ENCODE data around the gene AURKA. TPM values are rescaled to one million over a fixed set of nuclear protein-coding genes. Genes with fewer than 3 reads are reported as not detected.

AURKA gene
- polyA plus RNA-seq: 1 to 10 TPM; 1.1 to 2.2 (median 1.8) TPM

GRCh38 chr20:56392132-56392880, at the start of gene AURKA, which contains the start of gene CSTF1:
AURKA (minus strand) TSS chr20:56392215; CDS start chr20:56388197, 4,018 bp downstream.
CSTF1 (plus strand) TSS chr20:56392645; CDS start chr20:56395553, 2,908 bp downstream.
- H3K4me1 Mint-ChIP-seq: peaks cover 0 to 23% of the 10 kb centered on the region in 2 donors
- no peaks in the 10 kb centered on the region for H3K9me3 Mint-ChIP-seq
- H3K4me3 Mint-ChIP-seq: no peak within 1 kb of the TSS
- peak within 1 kb of the TSS in 3 of 6 donors; percentile 60 to 85 (median 70) for H3K27ac Mint-ChIP-seq
- DNase-seq: peak; percentile 99 to 100 (median 100)
- peaks cover 14 to 18% (median 15%) of the 10 kb centered on the region in 3 donors for H3K36me3 Mint-ChIP-seq
- no peaks in the 10 kb centered on the region for H3K27me3 Mint-ChIP-seq (ENCODE audit: low read depth in 3 of 3)

DNA sequence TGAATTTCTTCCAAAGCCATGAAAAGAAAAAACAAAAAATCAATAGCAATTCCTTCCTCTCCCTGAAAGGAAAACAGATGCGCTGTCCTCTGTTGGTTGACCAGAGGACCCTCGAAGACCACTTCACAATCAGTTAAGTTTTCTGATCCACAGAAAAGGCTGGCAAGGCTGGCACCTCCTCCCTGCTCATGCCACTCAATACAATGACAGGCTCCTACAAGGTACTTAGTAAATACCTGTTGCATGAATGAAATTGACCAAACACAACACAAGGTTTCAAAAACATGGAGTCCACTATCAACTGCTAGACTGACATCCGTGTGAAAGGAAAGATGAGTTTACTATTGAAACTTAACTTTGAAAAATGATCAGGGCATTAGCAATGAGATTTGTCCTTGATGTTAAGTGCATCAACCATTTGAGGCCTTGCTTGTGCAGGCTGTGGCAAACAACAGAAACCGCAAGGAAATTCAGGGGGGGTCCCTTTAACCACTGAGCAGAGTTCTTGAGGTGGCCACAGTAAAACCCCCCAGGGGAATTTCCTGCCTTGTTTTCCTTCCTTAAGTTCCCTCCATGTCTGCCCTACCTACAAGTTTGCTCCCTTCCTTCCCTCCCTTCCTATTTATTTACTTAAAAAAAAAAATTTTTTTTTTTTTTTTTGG, 48.5 kb upstream of the AURKA start:
- Mint-ChIP-seq H3K4me3 (peak overlapping the region; percentile 68 to 84 (median 81)), H3K27ac (peak overlapping the region; percentile 73 to 93 (median 84)), H3K36me3 (peaks cover 0 to 12% (median 3%) of the 10 kb centered on the region in 3 donors), H3K9me3 (no peaks in the 10 kb centered on the region), H3K27me3 (ENCODE audit: low read depth in 3 of 3) (peaks cover 0 to 13% (median 2%) of the 10 kb centered on the region in 3 donors), H3K4me1 (peaks cover 46 to 54% of the 10 kb centered on the region in 2 donors)
- DNase-seq: peak; percentile 69 to 75 (median 72)

- DNase-seq: no peak
- Mint-ChIP-seq H3K4me1 (peaks cover 50 to 56% of the 10 kb centered on the region in 2 donors), H3K27me3 (ENCODE audit: low read depth in 3 of 3) (peaks cover 0 to 12% (median 2%) of the 10 kb centered on the region in 3 donors), H3K36me3 (peaks cover 0 to 8% (median 3%) of the 10 kb centered on the region in 3 donors), H3K9me3 (no peaks in the 10 kb centered on the region), H3K4me3 (peak overlapping the region; percentile 68 to 84 (median 81)), H3K27ac (peak overlapping the region; percentile 73 to 93 (median 84))
These were observed 47.8 kb upstream of the AURKA start for GRCh38 chr20:56439771-56440291.

- no peak for DNase-seq
- H3K27me3 Mint-ChIP-seq (ENCODE audit: low read depth in 3 of 3): peaks cover 0 to 12% (median 2%) of the 10 kb centered on the region in 3 donors
- H3K4me3 Mint-ChIP-seq: peak overlapping the region in 3 of 5 donors; percentile 19 to 59 (median 36)
- H3K4me1 Mint-ChIP-seq: peaks cover 62 to 65% of the 10 kb centered on the region in 2 donors
- no peaks in the 10 kb centered on the region for H3K9me3 Mint-ChIP-seq
- H3K27ac Mint-ChIP-seq: peak overlapping the region in 5 of 6 donors; percentile 19 to 73 (median 56)
- peaks cover 0 to 8% (median 0%) of the 10 kb centered on the region in 3 donors for H3K36me3 Mint-ChIP-seq
These were observed 46.3 kb upstream of the AURKA start for GRCh38 chr20:56438284-56438683.

DNA sequence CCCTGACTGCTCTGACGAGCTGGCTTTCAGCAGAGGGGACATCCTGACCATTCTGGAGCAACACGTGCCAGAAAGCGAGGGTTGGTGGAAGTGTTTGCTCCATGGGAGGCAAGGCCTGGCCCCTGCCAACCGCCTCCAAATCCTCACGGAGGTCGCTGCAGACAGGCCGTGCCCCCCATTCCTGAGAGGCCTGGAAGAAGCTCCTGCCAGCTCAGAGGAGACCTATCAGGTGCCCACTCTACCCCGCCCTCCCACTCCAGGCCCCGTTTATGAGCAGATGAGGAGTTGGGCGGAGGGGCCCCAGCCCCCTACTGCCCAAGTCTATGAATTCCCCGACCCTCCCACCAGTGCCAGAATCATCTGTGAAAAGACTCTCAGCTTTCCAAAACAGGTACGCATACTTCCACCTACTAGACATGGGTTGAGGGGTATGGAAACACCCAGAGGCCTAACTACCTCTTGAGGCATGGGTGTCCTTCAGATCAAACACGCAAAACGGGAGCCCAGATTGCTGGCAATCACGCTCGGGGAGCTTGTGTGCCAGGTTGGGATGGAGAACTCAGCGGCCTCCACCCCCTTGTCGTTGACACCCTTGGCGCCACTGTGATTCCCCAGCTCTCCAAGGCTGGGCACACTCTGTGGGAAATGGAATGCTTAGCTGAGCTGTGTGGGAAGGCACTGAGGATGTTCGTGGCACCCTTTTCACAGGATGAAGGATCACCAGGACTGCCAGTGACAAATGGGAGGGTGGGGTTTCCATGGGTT, 45.4 kb upstream of the AURKA start:
- DNase-seq: no peak
- peaks cover 0 to 8% (median 0%) of the 10 kb centered on the region in 3 donors for H3K36me3 Mint-ChIP-seq
- H3K4me3 Mint-ChIP-seq: no peak overlapping the region
- H3K9me3 Mint-ChIP-seq: no peaks in the 10 kb centered on the region
- H3K27ac Mint-ChIP-seq: peak overlapping the region in 1 of 6 donors; percentile 55
- H3K4me1 Mint-ChIP-seq: peaks cover 62 to 65% of the 10 kb centered on the region in 2 donors
- peaks cover 0 to 12% (median 2%) of the 10 kb centered on the region in 3 donors for H3K27me3 Mint-ChIP-seq (ENCODE audit: low read depth in 3 of 3)

GRCh38 chr20:56433880-56434255, 41.9 kb upstream of the AURKA start:
- peak in 1 of 3 donors; percentile 52 for DNase-seq

DNA sequence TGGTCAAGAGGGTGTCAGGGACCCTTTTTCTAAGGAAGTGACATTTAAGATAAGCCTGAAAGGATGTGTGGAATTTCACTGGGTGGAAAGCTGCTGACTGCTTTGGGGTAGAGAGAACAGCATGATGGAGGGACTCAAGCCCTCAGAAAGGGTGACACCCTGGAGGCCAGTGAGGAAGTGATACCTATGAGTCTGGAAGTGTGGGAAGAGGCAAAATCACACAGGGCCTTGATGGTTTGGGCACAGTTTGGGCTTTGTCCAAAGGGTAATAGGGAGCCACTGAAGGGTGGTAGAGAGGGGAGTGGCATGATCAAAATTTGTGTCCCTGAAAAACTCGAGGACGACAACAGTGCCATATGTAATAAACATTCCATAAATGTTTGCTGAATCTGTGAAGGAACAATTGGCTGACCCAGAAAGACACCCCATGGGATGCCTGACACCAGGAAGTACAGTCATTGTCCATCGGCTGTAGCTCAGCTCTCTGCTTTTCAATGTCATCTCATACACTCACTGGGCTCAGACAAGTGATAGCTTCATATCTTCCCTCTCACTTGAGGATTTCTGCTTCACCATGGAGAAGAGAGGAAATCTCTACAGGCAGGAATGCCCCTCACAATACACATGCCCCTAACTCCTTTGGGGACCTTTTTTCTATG, 41.3 kb upstream of the AURKA start:
- Mint-ChIP-seq H3K9me3 (no peaks in the 10 kb centered on the region), H3K36me3 (peaks cover 0 to 15% (median 8%) of the 10 kb centered on the region in 3 donors), H3K4me3 (peak overlapping the region in 4 of 5 donors; percentile 11 to 82 (median 45)), H3K27ac (peak overlapping the region in 5 of 6 donors; percentile 79 to 93 (median 85)), H3K4me1 (peaks cover 55 to 63% of the 10 kb centered on the region in 2 donors), H3K27me3 (ENCODE audit: low read depth in 3 of 3) (peaks cover 0 to 3% (median 0%) of the 10 kb centered on the region in 3 donors)
- no peak for DNase-seq

More at GRCh38 chr20:56433880-56434255, 41.9 kb upstream of the AURKA start:
- peaks cover 0 to 3% (median 0%) of the 10 kb centered on the region in 3 donors for H3K27me3 Mint-ChIP-seq (ENCODE audit: low read depth in 3 of 3)
- H3K4me3 Mint-ChIP-seq: peak overlapping the region in 4 of 5 donors; percentile 36 to 82 (median 68)
- H3K27ac Mint-ChIP-seq: peak overlapping the region in 5 of 6 donors; percentile 77 to 93 (median 79)
- H3K36me3 Mint-ChIP-seq: peaks cover 0 to 15% (median 8%) of the 10 kb centered on the region in 3 donors
- peaks cover 55 to 63% of the 10 kb centered on the region in 2 donors for H3K4me1 Mint-ChIP-seq
- no peaks in the 10 kb centered on the region for H3K9me3 Mint-ChIP-seq

DNA sequence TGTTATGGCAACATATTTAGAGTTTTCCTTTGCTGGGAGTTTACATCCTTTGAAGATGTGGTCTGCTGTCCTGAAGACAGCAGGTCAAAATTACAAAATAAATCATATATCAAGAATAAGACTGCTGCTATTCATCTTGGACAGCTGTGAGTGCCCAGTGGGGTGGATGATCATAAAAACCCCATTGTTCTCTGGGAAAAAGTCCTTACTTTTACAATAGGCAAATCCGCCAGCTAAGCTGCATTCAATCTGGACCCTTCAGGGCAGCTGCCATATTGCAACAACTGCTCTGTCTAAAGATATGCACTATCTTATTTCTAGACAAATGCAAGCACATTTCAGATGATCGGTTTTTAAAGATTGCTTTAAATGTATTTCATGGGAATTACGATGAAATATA, 39.5 kb upstream of the AURKA start:
- peaks cover 64 to 66% of the 10 kb centered on the region in 2 donors for H3K4me1 Mint-ChIP-seq
- H3K4me3 Mint-ChIP-seq: no peak overlapping the region
- no peak for DNase-seq
- H3K36me3 Mint-ChIP-seq: peaks cover 0 to 12% (median 8%) of the 10 kb centered on the region in 3 donors
- no peaks in the 10 kb centered on the region for H3K9me3 Mint-ChIP-seq
- H3K27me3 Mint-ChIP-seq (ENCODE audit: low read depth in 3 of 3): peaks cover 0 to 3% (median 2%) of the 10 kb centered on the region in 3 donors
- no peak overlapping the region for H3K27ac Mint-ChIP-seq

DNA sequence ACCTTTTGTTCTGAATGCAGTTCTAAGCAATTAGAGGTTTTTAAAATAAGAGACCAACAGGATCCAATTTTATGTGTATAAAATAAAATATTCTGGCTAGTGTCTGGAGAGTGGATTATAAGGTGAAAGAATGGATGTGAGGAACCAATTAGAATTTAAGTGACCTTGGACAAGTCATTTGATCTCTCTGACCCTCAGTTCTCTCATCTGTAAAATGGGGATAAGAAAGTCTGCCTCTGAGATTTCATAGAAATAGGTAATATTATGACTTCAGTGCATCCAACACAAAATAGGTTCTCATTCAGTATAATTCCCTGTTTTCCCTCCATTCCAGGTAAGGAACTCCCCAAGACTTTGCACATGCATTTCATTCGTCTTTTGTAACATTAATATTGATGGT, 38.9 kb upstream of the AURKA start:
- DNase-seq: no peak
- H3K4me3 Mint-ChIP-seq: peak overlapping the region in 1 of 5 donors; percentile 18
- peaks cover 0 to 3% (median 2%) of the 10 kb centered on the region in 3 donors for H3K27me3 Mint-ChIP-seq (ENCODE audit: low read depth in 3 of 3)
- H3K27ac Mint-ChIP-seq: peak overlapping the region in 3 of 6 donors; percentile 36 to 92 (median 63)
- peaks cover 0 to 12% (median 8%) of the 10 kb centered on the region in 3 donors for H3K36me3 Mint-ChIP-seq
- H3K9me3 Mint-ChIP-seq: no peaks in the 10 kb centered on the region
- peaks cover 66% of the 10 kb centered on the region in 2 donors for H3K4me1 Mint-ChIP-seq

DNA sequence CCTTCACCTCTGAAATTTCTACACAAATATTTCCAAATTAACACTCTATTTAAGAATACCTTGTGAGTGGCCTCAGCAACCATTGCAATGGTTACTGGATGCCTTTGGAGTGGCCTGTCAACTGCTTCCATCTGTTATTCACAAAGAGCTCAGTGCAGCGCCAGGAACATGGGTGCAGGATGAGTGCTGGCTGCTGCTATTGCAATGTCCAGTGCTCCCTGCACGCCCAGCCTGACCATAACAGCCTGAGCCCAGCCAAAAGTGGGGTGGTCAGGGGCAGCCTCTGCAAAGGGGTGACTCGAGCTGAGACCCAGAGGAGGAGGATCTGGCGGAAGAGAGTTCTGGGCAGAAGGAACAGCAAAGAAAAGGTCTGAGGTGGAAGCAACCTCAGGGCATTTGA, 38.4 kb upstream of the AURKA start:
- Mint-ChIP-seq H3K27me3 (ENCODE audit: low read depth in 3 of 3) (peaks cover 0 to 2% (median under 1%) of the 10 kb centered on the region in 3 donors), H3K9me3 (no peaks in the 10 kb centered on the region), H3K4me1 (peaks cover 66% of the 10 kb centered on the region in 2 donors), H3K4me3 (peak overlapping the region in 4 of 5 donors; percentile 62 to 87 (median 73)), H3K27ac (peak overlapping the region in 4 of 6 donors; percentile 17 to 92 (median 88)), H3K36me3 (peaks cover 0 to 12% (median 8%) of the 10 kb centered on the region in 3 donors)
- DNase-seq: no peak

DNA sequence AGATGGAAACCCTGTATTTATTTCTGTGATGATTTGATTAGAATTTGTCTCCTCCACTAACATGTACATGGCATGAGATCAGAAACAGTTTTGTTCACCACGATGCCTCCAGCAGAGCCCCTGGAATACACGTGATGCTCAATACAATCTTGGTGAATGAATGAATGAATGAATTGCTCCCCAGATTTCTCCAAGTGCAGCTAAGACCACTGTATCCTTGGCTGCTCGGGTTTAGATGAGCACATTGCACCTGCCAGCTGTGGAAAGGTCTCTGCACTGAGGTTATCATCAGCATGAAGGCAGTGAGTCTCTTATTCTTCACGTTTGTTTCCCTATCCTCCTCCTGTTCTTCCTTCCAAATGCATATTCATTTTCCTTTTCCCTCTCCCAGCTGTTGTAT, 37.9 kb upstream of the AURKA start:
- Mint-ChIP-seq H3K36me3 (peaks cover 0 to 12% (median 8%) of the 10 kb centered on the region in 3 donors), H3K27ac (peak overlapping the region; percentile 56 to 92 (median 90)), H3K9me3 (no peaks in the 10 kb centered on the region), H3K4me3 (peak overlapping the region; percentile 62 to 87 (median 73)), H3K4me1 (peaks cover 63 to 65% of the 10 kb centered on the region in 2 donors), H3K27me3 (ENCODE audit: low read depth in 3 of 3) (peaks cover 0 to 2% (median 0%) of the 10 kb centered on the region in 3 donors)
- DNase-seq: no peak

- Mint-ChIP-seq H3K27me3 (ENCODE audit: low read depth in 3 of 3) (peaks cover 0 to 2% (median 0%) of the 10 kb centered on the region in 3 donors), H3K36me3 (peaks cover 0 to 12% (median 8%) of the 10 kb centered on the region in 3 donors), H3K27ac (peak overlapping the region; percentile 56 to 92 (median 90)), H3K4me3 (peak overlapping the region; percentile 62 to 87 (median 73)), H3K4me1 (peaks cover 61 to 62% of the 10 kb centered on the region in 2 donors), H3K9me3 (no peaks in the 10 kb centered on the region)
- DNase-seq: no peak
These were observed 37.5 kb upstream of the AURKA start for GRCh38 chr20:56429502-56429901.
